GM12878 (cell line): ENCODE results near the gene ITPR2. TPM values are rescaled to one million over a fixed set of nuclear protein-coding genes. Genes with fewer than 3 reads are reported as not detected.

ENCODE experiments used
- ATAC-seq: fragments of 200-7000 bp; cut with Tn5 transposase; 3 replicates; pipeline ENCODE4 v1.9.1; 2020; ENCODE audit warnings: mild to moderate bottlenecking, moderate library complexity
- BruUV-seq: library from RNA; stranded (reverse); fragments of 400-500 nt; replicated peaks from 2 replicates; lab custom pipeline; 2021; lab: Mats Ljungman, UMichigan
- CTCF ChIA-PET: fragments of 300-600 bp; sonication (Branson Sonifier 250); formaldehyde crosslinking; extraction: SDS; loops from one replicate; lab custom pipeline; 2021; ENCODE audit warnings: inconsistent platforms; lab: Yijun Ruan, JAX
- POLR2A ChIA-PET: fragments of 350-600 bp; formaldehyde crosslinking; extraction: SDS; loops from one replicate; lab custom pipeline; 2021; ENCODE audit warnings: inconsistent platforms; lab: Charles Lee
- RAD21 ChIA-PET: fragments of 300-600 bp; sonication (Branson Sonifier 250); formaldehyde crosslinking; loops from one replicate; lab custom pipeline; 2023; ENCODE audit warnings: antibody characterized with exemption; ENCODE audit not compliant: unreplicated experiment; lab: Charles Lee
- SMC1A ChIA-PET: fragments of 300-600 bp; sonication (Branson Sonifier 250); formaldehyde crosslinking; loops from one replicate; lab custom pipeline; 2023; ENCODE audit not compliant: unreplicated experiment, uncharacterized antibody; lab: Charles Lee
- DNase-seq: peaks from one replicate; pipeline ENCODE4 v3.0.0-alpha.2; 2011; ENCODE audit warnings: low read depth, low spot score
- FAIRE-seq: peaks from 3 replicates; lab custom pipeline; 2011; peaks lifted over from hg19 to GRCh38; lab: Jason Lieb, UNC
- H2AFZ ChIP-seq: 2 replicates; pipeline ENCODE4 v1.6.0; 2011; ENCODE audit warnings: low read depth, low read length, control low read depth; ENCODE audit not compliant: control insufficient read depth
- H3K27ac ChIP-seq: 2 replicates; pipeline ENCODE4 v1.5.1; 2011; ENCODE audit warnings: control low read depth; ENCODE audit not compliant: control insufficient read depth, insufficient read depth
- H3K27me3 ChIP-seq, 2 experiments: replicated peaks in 1 of 2; 2 replicates each; pipeline versions ENCODE4 v1.6.0 to v1.6.1; 2011; ENCODE audit warnings: low read length in 1 of 2; ENCODE audit not compliant: control insufficient read depth in 2 of 2, insufficient read depth in 2 of 2
- H3K36me3 ChIP-seq, 2 experiments: 2 replicates each; pipeline ENCODE4 v1.5.1; 2011; ENCODE audit warnings: low read length in 1 of 2; ENCODE audit not compliant: control insufficient read depth in 2 of 2, insufficient read depth in 2 of 2
- H3K4me1 ChIP-seq: 2 replicates; pipeline ENCODE4 v1.6.1; 2011; ENCODE audit warnings: mild to moderate bottlenecking, low read length, moderate library complexity, mixed read lengths; ENCODE audit not compliant: control insufficient read depth, insufficient read depth
- H3K4me2 ChIP-seq: 2 replicates; pipeline ENCODE4 v1.6.0; 2011; ENCODE audit warnings: control low read depth; ENCODE audit not compliant: control insufficient read depth, insufficient read depth
- H3K4me3 ChIP-seq: fragments of 200-600 bp; sonication (generic); 2 replicates; pipeline ENCODE4 v1.5.1; 2016
- H3K79me2 ChIP-seq: 2 replicates; pipeline ENCODE4 v1.6.0; 2011; ENCODE audit warnings: low read length; ENCODE audit not compliant: control insufficient read depth, insufficient read depth
- H3K9ac ChIP-seq: 2 replicates; pipeline ENCODE4 v1.8.0; 2011; ENCODE audit warnings: low read length, control low read depth, mixed read lengths; ENCODE audit not compliant: control insufficient read depth, insufficient read depth
- H3K9me3 ChIP-seq: replicated peaks from 3 replicates; pipeline ENCODE4 v1.5.1; 2011; ENCODE audit warnings: mild to moderate bottlenecking, low read length; ENCODE audit not compliant: control insufficient read depth, insufficient read depth
- H4K20me1 ChIP-seq: 2 replicates; pipeline ENCODE4 v1.6.0; 2011; ENCODE audit not compliant: control insufficient read depth, insufficient read depth
- EP300 ChIP-seq, 2 experiments: fragments of 150-350 bp in 1 of 2; IDR thresholded peaks; 2 replicates each; pipeline ENCODE4 v1.6.1; 2011 to 2012; ENCODE audit warnings: low read depth in 2 of 2, low read length in 2 of 2, borderline replicate concordance in 1 of 2, improper control_type of control experiment in 1 of 2, inconsistent platforms in 1 of 2; ENCODE audit not compliant: control insufficient read depth in 1 of 2
- ESRRA ChIP-seq: IDR thresholded peaks from 2 replicates; pipeline ENCODE4 v1.6.1; 2012; ENCODE audit warnings: mild to moderate bottlenecking, low read length, improper control_type of control experiment
- EZH2 ChIP-seq: IDR thresholded peaks from 2 replicates; pipeline ENCODE4 v1.6.1; 2012; ENCODE audit warnings: low read depth, mild to moderate bottlenecking, control low read depth, inconsistent platforms, low read length, borderline replicate concordance; ENCODE audit not compliant: control insufficient read depth
- GATAD2B ChIP-seq: fragments of 450-650 bp; conservative IDR thresholded peaks from 2 replicates; pipeline ENCODE4 v1.6.1; 2017; ENCODE audit warnings: low read depth, mild to moderate bottlenecking, moderate library complexity
- HDAC2 ChIP-seq: fragments of 200-600 bp; sonication (generic); IDR thresholded peaks from 2 replicates; pipeline ENCODE4 v1.6.1; 2017
- HDGF ChIP-seq: fragments of 450-650 bp; IDR thresholded peaks from 2 replicates; pipeline ENCODE4 v1.6.1; 2016; ENCODE audit warnings: antibody characterized with exemption
- JUND ChIP-seq: IDR thresholded peaks from 2 replicates; pipeline ENCODE4 v1.6.1; 2012; ENCODE audit warnings: low read depth, mild to moderate bottlenecking, low read length, improper control_type of control experiment, moderate library complexity
- MEF2A ChIP-seq: IDR thresholded peaks from 2 replicates; pipeline ENCODE4 v1.6.1; 2011; ENCODE audit warnings: low read depth, mild to moderate bottlenecking, low read length, moderate library complexity; ENCODE audit not compliant: insufficient read depth
- MYB ChIP-seq: fragments of 150-350 bp; IDR thresholded peaks from 2 replicates; pipeline ENCODE4 v1.6.1; 2014; ENCODE audit warnings: mild to moderate bottlenecking, low read depth, low read length, borderline replicate concordance
- POLR2A ChIP-seq: IDR thresholded peaks from 2 replicates; pipeline ENCODE4 v1.6.1; 2011; ENCODE audit warnings: low read depth, mild to moderate bottlenecking, low read length
- RELB ChIP-seq: fragments of 450-650 bp; IDR thresholded peaks from 2 replicates; pipeline ENCODE4 v1.6.1; 2017; ENCODE audit warnings: low read depth, mild to moderate bottlenecking, moderate library complexity
- SREBF1 ChIP-seq: IDR thresholded peaks from 2 replicates; pipeline ENCODE4 v1.6.1; 2012; ENCODE audit warnings: mild to moderate bottlenecking, low read length
- STAT1 ChIP-seq: fragments of 450-650 bp; conservative IDR thresholded peaks from 2 replicates; pipeline ENCODE4 v1.6.1; 2014; ENCODE audit warnings: antibody characterized with exemption, mild to moderate bottlenecking
- TCF3 ChIP-seq: IDR thresholded peaks from 2 replicates; pipeline ENCODE4 v1.6.1; 2012; ENCODE audit warnings: low read depth, mild to moderate bottlenecking, low read length, borderline replicate concordance; ENCODE audit not compliant: insufficient read depth
- ZBTB4 ChIP-seq: fragments of 450-650 bp; formaldehyde crosslinking; IDR thresholded peaks from 2 replicates; pipeline ENCODE4 v1.4.0; 2022; ENCODE audit warnings: mild to moderate bottlenecking, moderate library complexity
- ZNF217 ChIP-seq: fragments of 450-650 bp; IDR thresholded peaks from 2 replicates; pipeline ENCODE4 v1.6.1; 2017; ENCODE audit warnings: antibody characterized with exemption, mild to moderate bottlenecking
- WGBS: methylation state at CpG from one replicate; pipeline ENCODE4 v1.1.6; 2016; ENCODE audit warnings: low lambda C conversion rate; ENCODE audit not compliant: insufficient replicate concordance, insufficient coverage; ENCODE audit errors: missing lambda C conversion rate; 5-methylcytosine and 5-hydroxymethylcytosine counted together
- in situ Hi-C: fragments of 300-500 bp; cut with MboI; formaldehyde crosslinking; loops from 9 replicates; pipeline ENCODE4 v1.14.3; 2018; ENCODE audit warnings: mixed read lengths
- intact Hi-C: fragments of 100-400 bp; cut with micrococcal nuclease; formaldehyde crosslinking; loops from one replicate; pipeline ENCODE4 v1.14.2; 2022; ENCODE audit not compliant: unreplicated experiment
- polyA plus RNA-seq, 11 experiments: library from polyadenylated mRNA; depleted of rRNA in 4 of 11; unstranded in 6 of 11; stranded (reverse) in 5 of 11; fragments of >200 nt; fragmentation: Nextera tagmentation in 4 of 11; fragmentation: Illumina TruSeq in 1 of 11; extraction: Ambion mirVana in 4 of 11; extraction: Trizol in 1 of 11; gene quantifications; 1 replicate in 1 of 11; 2 replicates in 10 of 11; pipeline versions ENCODE4 v1.2.1 to v1.2.3, GENCODE V29; 2011 to 2016; ENCODE audit warnings: inconsistent platforms in 2 of 11, missing spikeins in 2 of 11, low read depth in 1 of 11
- total RNA-seq, 4 experiments: library from RNA; depleted of rRNA in 3 of 4; stranded (reverse); fragments of >200 nt in 3 of 4; fragmentation: Illumina TruSeq in 1 of 4; extraction: Trizol in 1 of 4; gene quantifications; 2 replicates each; pipeline versions ENCODE4 v1.2.1 to v1.2.3, GENCODE V29; 2013 to 2021

Gene ITPR2
- total and polyA plus RNA-seq, 10 of the 15 experiments (the other 5 are each of a cell fraction or from before 2014, with no cell fraction given), result 7.5 to 76.2 (median 47.1) TPM

DNA sequence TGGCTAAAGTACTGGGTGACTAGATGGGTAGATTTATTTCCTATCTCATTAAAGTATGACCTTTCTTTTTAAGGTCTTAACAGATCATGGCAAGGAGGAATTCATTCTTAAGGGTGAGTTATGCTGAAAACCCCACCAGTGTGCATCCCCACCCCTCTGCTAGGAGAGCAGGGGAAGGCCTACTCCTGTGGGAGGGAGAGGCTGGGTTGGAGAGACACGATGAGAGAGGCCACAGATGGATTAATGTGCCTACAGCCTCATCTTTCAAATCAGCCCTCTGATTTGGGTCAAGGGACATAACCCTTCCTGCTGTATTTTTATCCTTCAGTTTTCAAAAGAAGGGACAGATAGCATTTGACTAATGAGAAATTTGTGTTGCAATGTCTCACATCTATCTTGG, 452.1 kb downstream of the ITPR2 start:
- no peak for TF ChIP-seq JUND
- no peak for TF ChIP-seq GATAD2B
- no peak for TF ChIP-seq POLR2A
- no peak for TF ChIP-seq ZBTB4 (CRISPR knock-in tag)
- TF ChIP-seq STAT1, result no peak
- TF ChIP-seq TCF3, result no peak
- no peak for TF ChIP-seq HDGF
- TF ChIP-seq EP300 (IDR thresholded peaks at IDR 0.05; ENCODE audit: borderline replicate concordance in 1 of 2, control insufficient read depth in 1 of 2, low read depth in 2 of 2, low read length in 2 of 2), result no peak
- TF ChIP-seq SREBF1, result no peak
- TF ChIP-seq ESRRA, result no peak
- TF ChIP-seq EZH2, result no peak
- TF ChIP-seq RELB, result no peak
- no peak for TF ChIP-seq ZNF217
- no peak for TF ChIP-seq MEF2A
- no peak for TF ChIP-seq MYB
- no peak for TF ChIP-seq HDAC2
- 90% methylated on average over 1 of the region's 1 CpG for WGBS
- POLR2A ChIA-PET, result no interaction called here
- BruUV-seq, result no TSS peak
- ATAC-seq, result no peak
- H3K9ac ChIP-seq, result no peak overlapping the region
- no peak for FAIRE-seq
- CTCF ChIA-PET, result no interaction called here
- H3K4me2 ChIP-seq, result no peak overlapping the region
- no peak for DNase-seq
- in situ Hi-C loops (no loop called here), intact Hi-C loops (no loop called here)
- no peak overlapping the region for H2AFZ ChIP-seq
- no peak overlapping the region for H3K4me3 ChIP-seq
- RAD21 ChIA-PET, result no interaction called here
- H3K27ac ChIP-seq, result no peak overlapping the region
- peaks cover 0 to 5% of the 10 kb centered on the region in 2 experiments; a peak in 3 of 4 replicates for H3K36me3 ChIP-seq
- no peaks in the 10 kb centered on the region for H3K4me1 ChIP-seq
- no peaks in the 10 kb centered on the region for H3K27me3 ChIP-seq
- H3K79me2 ChIP-seq, result no peaks in the 10 kb centered on the region
- SMC1A ChIA-PET, result no interaction called here
- no peaks in the 10 kb centered on the region; the same call in 2 of the 3 replicates for H3K9me3 ChIP-seq
- no peaks in the 10 kb centered on the region for H4K20me1 ChIP-seq
